Mesothelial cell of epicardium (in vitro differentiated cells): ENCODE data around the gene UQCRH. TPM values are rescaled to one million over a fixed set of nuclear protein-coding genes. Genes with fewer than 3 reads are reported as not detected.

ENCODE experiments used
- DNase-seq, 2 experiments: peaks; one replicate each; pipeline ENCODE4 v3.0.0; 2021; ENCODE audit warnings: low spot score in 2 of 2; ENCODE audit not compliant: unreplicated experiment in 2 of 2
- H3K27ac Mint-ChIP-seq: 2 replicates; pipeline ENCODE4 v1.8.0; 2021; ENCODE audit warnings: mixed read lengths
- H3K27me3 Mint-ChIP-seq: 2 replicates; pipeline ENCODE4 v1.8.0; 2021; ENCODE audit warnings: low read depth, mixed read lengths
- H3K36me3 Mint-ChIP-seq: 2 replicates; pipeline ENCODE4 v1.8.0; 2021; ENCODE audit warnings: mixed read lengths
- H3K4me1 Mint-ChIP-seq: 2 replicates; pipeline ENCODE4 v1.8.0; 2021; ENCODE audit warnings: mixed read lengths
- H3K4me3 Mint-ChIP-seq: 2 replicates; pipeline ENCODE4 v1.8.0; 2021; ENCODE audit warnings: mild to moderate bottlenecking, moderate library complexity, mixed read lengths
- H3K9me3 Mint-ChIP-seq: 2 replicates; pipeline ENCODE4 v1.8.0; 2021; ENCODE audit warnings: mixed read lengths
- CTCF ChIP-seq: fragments of 200-600 bp; sonication (generic); IDR thresholded peaks from one replicate; pipeline ENCODE4 v1.5.0; 2021; ENCODE audit warnings: antibody characterized with exemption; ENCODE audit not compliant: unreplicated experiment
- total RNA-seq: library from RNA; stranded (reverse); gene quantifications from 3 replicates; pipeline ENCODE4 v1.2.1, GENCODE V29; 2021

Gene UQCRH
- total RNA-seq, 1 donor from 2014 or later: 205 TPM

GRCh38 chr1:46280092-46280491, 23.4 kb upstream of the UQCRH start:
- no peak for TF ChIP-seq CTCF
- Mint-ChIP-seq H3K27me3 (no peaks in the 10 kb centered on the region), H3K27ac (no peak overlapping the region), H3K4me1 (no peaks in the 10 kb centered on the region), H3K36me3 (peaks cover 29% of the 10 kb centered on the region), H3K4me3 (no peak overlapping the region), H3K9me3 (no peaks in the 10 kb centered on the region)
- no peak for DNase-seq

GRCh38 chr1:46281021-46281420, 22.5 kb upstream of the UQCRH start:
- Mint-ChIP-seq H3K27ac (no peak overlapping the region), H3K4me3 (no peak overlapping the region), H3K36me3 (peaks cover 26% of the 10 kb centered on the region), H3K4me1 (no peaks in the 10 kb centered on the region), H3K9me3 (no peaks in the 10 kb centered on the region), H3K27me3 (no peaks in the 10 kb centered on the region)
- no peak for TF ChIP-seq CTCF
- DNase-seq: no peak

DNA sequence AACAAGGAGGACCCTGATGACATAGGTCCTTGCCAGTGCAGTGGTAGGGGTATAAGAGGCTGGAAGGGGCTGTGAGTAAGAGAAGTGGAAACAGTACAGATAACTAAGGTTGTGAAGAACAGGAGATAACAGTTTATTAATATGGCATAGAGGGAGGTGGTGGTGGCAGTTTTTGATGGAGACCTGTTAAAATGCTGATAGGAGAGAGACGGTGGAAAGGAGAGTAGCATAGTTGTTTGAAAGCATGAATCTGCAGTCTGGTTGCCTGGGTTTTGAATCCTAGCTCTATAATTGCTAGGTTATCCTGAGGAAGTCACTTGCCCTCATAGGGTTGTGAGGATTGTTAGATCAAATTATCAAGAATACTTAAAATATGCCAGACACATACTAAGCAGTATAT, 19.4 kb upstream of the UQCRH start:
- Mint-ChIP-seq H3K4me3 (no peak overlapping the region), H3K27me3 (no peaks in the 10 kb centered on the region), H3K9me3 (no peaks in the 10 kb centered on the region), H3K36me3 (peaks cover 42% of the 10 kb centered on the region), H3K27ac (no peak overlapping the region), H3K4me1 (no peaks in the 10 kb centered on the region)
- DNase-seq: no peak
- TF ChIP-seq CTCF: no peak

DNA sequence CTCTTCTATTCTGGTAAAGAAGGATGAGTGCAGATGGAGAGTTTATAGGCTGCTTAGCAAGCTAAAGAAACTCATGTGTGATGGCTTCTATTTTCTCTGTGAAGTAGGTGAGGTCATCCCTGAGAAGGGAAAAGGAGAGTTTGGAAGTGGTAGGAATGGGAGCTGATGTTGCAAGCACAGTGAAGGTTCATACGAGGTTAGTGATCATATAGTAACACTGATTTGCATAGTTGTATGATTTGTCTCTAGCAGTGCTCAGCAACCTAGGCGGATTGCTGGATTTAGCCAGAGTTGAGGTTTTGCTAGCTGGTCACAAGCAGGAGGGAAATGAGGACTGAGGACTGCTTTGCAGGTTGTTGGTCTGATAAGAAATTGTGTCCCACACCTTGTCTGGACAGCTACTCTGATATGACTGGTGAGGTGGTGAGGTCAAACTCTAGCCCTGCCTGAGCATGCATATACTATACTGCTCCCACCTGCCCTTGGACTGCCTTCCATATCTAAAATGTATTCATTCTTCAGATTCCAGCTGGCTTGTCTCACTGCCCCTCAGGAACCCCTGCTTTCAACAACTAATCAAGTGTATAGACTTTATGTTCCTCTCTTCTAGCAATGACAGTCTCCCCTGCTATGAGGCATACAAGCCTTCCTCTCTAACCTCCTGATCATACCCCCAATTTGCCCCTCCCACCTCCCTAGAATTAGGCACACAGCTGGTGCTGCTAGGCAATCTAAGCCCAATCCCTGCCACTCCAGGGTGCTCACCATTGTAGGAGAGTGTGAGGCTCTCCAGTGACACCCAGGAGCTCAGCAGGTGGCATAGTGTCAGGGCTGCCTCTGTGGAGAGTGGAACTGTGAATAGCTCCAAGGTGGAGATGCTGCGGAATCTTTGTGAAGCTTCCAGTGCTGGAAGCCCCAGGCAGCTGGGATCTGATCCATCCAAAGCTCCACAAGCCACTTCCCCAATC, 18.6 kb upstream of the UQCRH start:
- Mint-ChIP-seq H3K27me3 (no peaks in the 10 kb centered on the region), H3K4me3 (no peak overlapping the region), H3K4me1 (no peaks in the 10 kb centered on the region), H3K36me3 (peaks cover 48% of the 10 kb centered on the region), H3K27ac (no peak overlapping the region), H3K9me3 (no peaks in the 10 kb centered on the region)
- TF ChIP-seq CTCF: no peak
- no peak for DNase-seq

DNA sequence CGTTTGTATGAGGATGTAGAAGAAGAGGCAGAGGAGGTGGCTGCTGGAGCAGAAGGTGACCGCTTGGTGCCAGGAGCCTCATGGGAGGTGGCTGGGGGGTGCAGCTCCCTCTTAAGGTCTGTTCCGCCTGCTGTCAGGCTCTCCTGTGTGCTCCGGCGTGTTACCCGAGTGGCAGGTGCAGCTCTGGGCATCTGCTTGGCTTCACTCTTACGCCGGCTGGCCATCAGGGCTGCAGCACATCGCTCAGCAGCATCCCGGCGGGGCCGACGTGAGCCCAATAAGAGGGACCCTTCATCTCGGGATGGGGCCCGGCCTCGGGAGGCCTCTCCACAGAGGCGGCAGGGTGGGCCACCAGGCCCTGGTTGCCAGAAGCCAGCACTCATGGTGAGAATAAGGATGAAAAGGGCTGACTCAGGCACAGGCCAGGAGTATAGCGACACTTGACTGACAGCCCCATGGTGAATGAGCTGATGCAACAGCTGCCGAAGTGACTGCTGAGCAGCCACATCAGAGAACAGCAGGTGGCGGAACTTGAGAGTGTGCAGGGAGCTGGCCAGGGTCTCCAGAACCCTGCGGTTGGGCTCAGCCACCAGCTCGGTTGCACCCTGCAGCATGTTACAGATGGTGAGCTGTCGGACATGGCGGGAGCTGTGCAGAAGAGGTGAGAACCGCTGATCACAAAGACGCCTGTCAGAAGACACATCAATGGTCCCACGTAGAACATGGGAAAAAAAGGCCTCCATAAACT, 17.6 kb upstream of the UQCRH start:
- no peaks in the 10 kb centered on the region for H3K9me3 Mint-ChIP-seq
- H3K27me3 Mint-ChIP-seq: no peaks in the 10 kb centered on the region
- H3K36me3 Mint-ChIP-seq: peaks cover 49% of the 10 kb centered on the region
- no peak for TF ChIP-seq CTCF
- no peak for DNase-seq
- no peak overlapping the region for H3K27ac Mint-ChIP-seq
- no peak overlapping the region for H3K4me3 Mint-ChIP-seq
- no peaks in the 10 kb centered on the region for H3K4me1 Mint-ChIP-seq
